HG03439 (cell line): ENCODE results near the gene CEACAM8.
"Not testable (repeated sequence)": the region's sequence is repeated elsewhere in the genome, so short reads cannot be mapped to it uniquely, and the experiment has no call there.

ENCODE experiments used
- ATAC-seq: cut with Tn5 transposase; IDR thresholded peaks from one replicate; pipeline ENCODE4 v1.9.1; 2021; ENCODE audit warnings: mild to moderate bottlenecking, moderate library complexity; ENCODE audit not compliant: unreplicated experiment

CEACAM8 gene

GRCh38 chr19:42576241-42576640 is 18.5 kb downstream of the CEACAM8 start:
- no peak for ATAC-seq

GRCh38 chr19:42573642-42574041 is 21.1 kb downstream of the CEACAM8 start:
- no peak for ATAC-seq

- no peak for ATAC-seq
Observed at GRCh38 chr19:42571116-42571515, 23.6 kb downstream of the CEACAM8 start.

GRCh38 chr19:42569193-42569592 is 25.5 kb downstream of the CEACAM8 start:
- no peak for ATAC-seq

- no peak for ATAC-seq
Observed at GRCh38 chr19:42568006-42568405, 26.7 kb downstream of the CEACAM8 start.

GRCh38 chr19:42567567-42567966 is 27.2 kb downstream of the CEACAM8 start:
- no peak for ATAC-seq

GRCh38 chr19:42563352-42564210 is 31.1 kb downstream of the CEACAM8 start:
- ATAC-seq: no peak

GRCh38 chr19:42561512-42561911 is 33.2 kb downstream of the CEACAM8 start:
- no peak for ATAC-seq

GRCh38 chr19:42560731-42561130 is 34.0 kb downstream of the CEACAM8 start:
- no peak for ATAC-seq

- no peak for ATAC-seq
Observed at GRCh38 chr19:42558450-42559150, 36.1 kb downstream of the CEACAM8 start.

- not testable (repeated sequence) for ATAC-seq
Observed at GRCh38 chr19:42557386-42557871, 37.3 kb downstream of the CEACAM8 start.

- ATAC-seq: no peak
Observed at GRCh38 chr19:42555801-42556200, 38.9 kb downstream of the CEACAM8 start.

- ATAC-seq: no peak
Observed at GRCh38 chr19:42555317-42555716, 39.4 kb downstream of the CEACAM8 start.

- no peak for ATAC-seq
Observed at GRCh38 chr19:42554046-42554575, 40.6 kb downstream of the CEACAM8 start.

- ATAC-seq: no peak
Observed at GRCh38 chr19:42553292-42554045, 41.3 kb downstream of the CEACAM8 start.

- ATAC-seq: no peak
Observed at GRCh38 chr19:42552086-42553065, 42.3 kb downstream of the CEACAM8 start.

- ATAC-seq: not testable (repeated sequence)
Observed at GRCh38 chr19:42550521-42550920, 44.2 kb downstream of the CEACAM8 start.

- not testable (repeated sequence) for ATAC-seq
Observed at GRCh38 chr19:42549067-42549466, 45.7 kb downstream of the CEACAM8 start.

- no peak for ATAC-seq
Observed at GRCh38 chr19:42548552-42548951, 46.2 kb downstream of the CEACAM8 start.

- no peak for ATAC-seq
Observed at GRCh38 chr19:42547929-42548328, 46.8 kb downstream of the CEACAM8 start.
